Cardiac fibroblast (primary cell): ENCODE data around the gene FAM13B.

Source experiments
- DNase-seq, 2 donors: peaks; one replicate each; pipeline versions ENCODE4 v3.0.0 to v3.0.0-alpha.2; 2010; ENCODE audit warnings: low read depth in 2 of 2
- H3K4me3 ChIP-seq, 2 donors: replicated peaks in 1 of 2; 1 replicate in 1 of 2; 2 replicates in 1 of 2; pipeline ENCODE4 v1.5.1; 2011; ENCODE audit warnings: low read depth in 2 of 2, low read length in 2 of 2, mild to moderate bottlenecking in 2 of 2, moderate library complexity in 1 of 2
- CTCF ChIP-seq: IDR thresholded peaks from one replicate; pipeline ENCODE4 v1.5.1; 2011; ENCODE audit warnings: low read depth, mild to moderate bottlenecking, low read length, inconsistent platforms

The FAM13B gene

DNA sequence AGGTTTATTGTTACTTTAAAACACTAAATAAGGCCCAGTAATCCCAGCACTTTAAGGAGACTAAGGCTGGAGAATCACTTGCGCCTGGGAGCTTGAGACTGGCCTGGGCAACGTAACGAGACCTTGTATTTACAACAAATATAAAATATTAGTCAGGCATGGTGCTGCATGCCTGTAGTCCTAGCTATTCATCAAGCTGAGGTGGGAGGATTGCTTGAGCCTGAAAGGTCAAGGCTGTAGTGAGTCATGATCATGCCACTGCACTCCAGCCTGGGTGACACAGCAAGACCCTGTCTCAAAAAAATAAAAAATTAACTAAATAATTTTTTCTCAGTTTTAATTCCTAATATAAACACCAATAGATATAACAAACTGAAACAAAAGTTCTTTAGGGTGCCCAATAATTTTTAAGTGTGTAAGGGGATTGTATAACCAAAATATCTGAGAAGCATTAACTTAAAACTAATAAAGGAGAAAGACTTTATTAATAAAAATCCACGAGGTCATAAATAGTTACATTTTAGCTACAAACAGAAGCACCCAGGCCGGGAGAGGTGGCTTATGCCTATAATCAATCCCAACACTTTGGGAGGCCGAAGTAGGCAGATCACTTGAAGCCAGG, 32.7 kb downstream of the FAM13B start:
- peak; percentile 67 to 77 for DNase-seq
- no peak for TF ChIP-seq CTCF

DNA sequence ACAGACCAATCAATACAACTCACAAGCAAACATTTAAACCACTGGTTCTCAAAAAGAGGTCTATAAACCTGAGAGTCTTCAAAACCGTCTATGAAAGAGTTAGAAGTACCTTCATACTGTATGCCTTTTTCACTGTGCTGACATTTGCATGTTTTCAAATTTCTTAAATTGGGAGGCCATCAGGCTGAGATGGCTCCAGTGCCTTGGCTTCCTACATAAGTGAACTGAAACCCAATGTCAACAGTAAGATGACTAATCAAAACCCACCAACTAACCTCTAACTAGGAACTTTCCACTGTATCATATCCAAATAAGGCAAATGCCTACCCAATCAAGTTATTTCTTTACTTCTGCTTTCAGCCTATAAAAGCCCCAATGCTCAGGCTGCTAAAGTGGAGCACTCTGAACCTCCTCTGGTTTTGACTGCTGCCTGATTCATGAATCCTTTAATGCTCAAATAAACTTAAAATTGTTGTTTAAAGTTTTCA, 35.1 kb downstream of the FAM13B start:
- no peak overlapping the region for H3K4me3 ChIP-seq
- DNase-seq: peak in 1 of 2 donors; percentile 33
- TF ChIP-seq CTCF: no peak

More for the DNA sequence above, 32.7 kb downstream of the FAM13B start:
- H3K4me3 ChIP-seq: no peak overlapping the region

- H3K4me3 ChIP-seq: no peak overlapping the region
- DNase-seq: peak in 1 of 2 donors; percentile 5
- no peak for TF ChIP-seq CTCF
These were observed 37.1 kb downstream of the FAM13B start for GRCh38 chr5:137995749-137996128.

DNA sequence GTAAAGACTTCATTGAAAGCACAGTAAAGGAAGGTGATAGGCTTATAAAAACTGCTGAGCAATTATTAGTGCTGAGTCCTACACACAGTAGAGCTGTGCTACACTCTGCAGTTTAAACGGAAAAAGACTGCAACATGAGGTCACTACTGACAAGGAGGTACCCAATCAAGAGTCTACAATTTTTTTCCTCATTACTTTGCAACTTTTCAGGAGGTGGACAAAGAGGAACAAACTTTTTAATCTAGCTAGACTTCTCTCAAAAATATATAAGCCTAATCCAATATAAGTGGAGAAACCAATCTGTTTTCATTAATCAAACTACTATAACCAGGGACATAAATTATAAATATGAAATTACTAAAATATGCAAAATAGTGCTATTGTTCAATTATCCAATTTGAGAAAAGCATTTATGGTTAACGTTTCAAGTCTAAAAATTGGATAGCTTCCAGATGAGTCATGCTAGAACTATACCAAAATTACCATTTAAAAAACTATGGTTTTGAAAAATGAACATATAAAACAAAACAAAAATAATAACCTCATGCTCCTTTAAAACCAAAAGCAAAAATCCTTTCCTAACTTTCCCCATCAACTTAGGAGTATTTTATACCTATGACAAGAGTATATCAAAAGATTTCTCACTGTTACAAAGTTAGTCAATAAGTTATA, 37.7 kb downstream of the FAM13B start:
- no peak overlapping the region for H3K4me3 ChIP-seq
- DNase-seq: peak; percentile 63 to 73
- no peak for TF ChIP-seq CTCF

DNA sequence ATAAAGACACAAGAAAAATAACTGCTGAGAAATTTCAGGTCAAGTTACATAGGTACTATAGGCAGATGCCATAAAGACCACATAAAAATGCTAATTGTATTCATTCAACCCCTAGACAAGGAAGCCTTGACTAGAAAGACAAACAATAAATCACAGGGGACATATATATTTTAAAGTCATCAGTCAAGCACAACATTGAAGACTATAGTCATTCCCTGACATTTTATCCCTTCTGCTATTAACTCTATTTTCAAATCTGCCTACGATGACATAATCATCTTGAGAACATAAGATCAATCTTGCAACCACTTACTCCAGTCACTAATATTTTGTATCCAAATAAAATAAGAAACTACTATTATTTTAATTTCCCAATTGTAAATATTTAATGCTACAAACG, 38.3 kb downstream of the FAM13B start:
- no peak for TF ChIP-seq CTCF
- H3K4me3 ChIP-seq: no peak overlapping the region
- DNase-seq: no peak

- TF ChIP-seq CTCF: no peak
- H3K4me3 ChIP-seq: no peak overlapping the region
- no peak for DNase-seq
These were observed 43.5 kb downstream of the FAM13B start for GRCh38 chr5:137989419-137989818.
